CD4-positive, alpha-beta T cell treated with Interleukin-15 for 4 hours (primary cell): ENCODE measurements around the gene SAMD5.

Experiments
- DNase-seq: peaks from one replicate; pipeline ENCODE4 v3.0.0-alpha.2; 2020; ENCODE audit warnings: low spot score

SAMD5 gene

GRCh38 chr6:147508042-147508865 is at the start of gene SAMD5:
Gene SAMD5, plus strand, starts transcription at chr6:147508690. Its CDS starts 239 bp downstream, at chr6:147508929.
- DNase-seq, result no peak

- no peak for DNase-seq
Measured at GRCh38 chr6:147459780-147460179, 48.7 kb upstream of the SAMD5 start.

- DNase-seq, result no peak
Measured at GRCh38 chr6:147463651-147464050, 44.8 kb upstream of the SAMD5 start.

- no peak for DNase-seq
Measured at GRCh38 chr6:147467428-147467827, 41.1 kb upstream of the SAMD5 start.

GRCh38 chr6:147467886-147468285 is 40.6 kb upstream of the SAMD5 start:
- no peak for DNase-seq

GRCh38 chr6:147468634-147469033 is 39.9 kb upstream of the SAMD5 start:
- DNase-seq, result no peak

GRCh38 chr6:147479857-147480256 is 28.6 kb upstream of the SAMD5 start:
- DNase-seq, result no peak

- DNase-seq, result no peak
Measured at GRCh38 chr6:147486683-147487082, 21.8 kb upstream of the SAMD5 start.

GRCh38 chr6:147497472-147497871 is 11.0 kb upstream of the SAMD5 start:
- DNase-seq, result no peak

- DNase-seq, result no peak
Measured at GRCh38 chr6:147503587-147503986, 4.9 kb upstream of the SAMD5 start.

- no peak for DNase-seq
Measured at GRCh38 chr6:147504848-147505247, 3.6 kb upstream of the SAMD5 start.

- no peak for DNase-seq
Measured at GRCh38 chr6:147506704-147507114, 1.8 kb upstream of the SAMD5 start.

- DNase-seq, result no peak
Measured at GRCh38 chr6:147507162-147508041, 1.1 kb upstream of the SAMD5 start.

GRCh38 chr6:147508866-147509608 is 547 bp downstream of the SAMD5 start:
- no peak for DNase-seq

GRCh38 chr6:147509891-147510290 is 1.4 kb downstream of the SAMD5 start:
- DNase-seq, result no peak

GRCh38 chr6:147510929-147511590 is 2.6 kb downstream of the SAMD5 start:
- DNase-seq, result no peak

- DNase-seq, result no peak
Measured at GRCh38 chr6:147514831-147515230, 6.3 kb downstream of the SAMD5 start.

- no peak for DNase-seq
Measured at GRCh38 chr6:147515327-147515726, 6.8 kb downstream of the SAMD5 start.

- DNase-seq, result no peak
Measured at GRCh38 chr6:147522597-147522996, 14.1 kb downstream of the SAMD5 start.

- no peak for DNase-seq
Measured at GRCh38 chr6:147525519-147526209, 17.2 kb downstream of the SAMD5 start.

GRCh38 chr6:147527197-147527596 is 18.7 kb downstream of the SAMD5 start:
- DNase-seq, result no peak
